K562 (cell line): ENCODE results near the gene POGZ. TPM values are rescaled to one million over a fixed set of nuclear protein-coding genes. Genes with fewer than 3 reads are reported as not detected.

ENCODE experiments used
- ADNP ChIP-seq: fragments of 200-800 bp; sonication (Bioruptor generic); IDR thresholded peaks from 2 replicates; pipeline ENCODE4 v1.6.1; 2016; ENCODE audit warnings: missing genetic modification characterization, missing compliant biosample characterization
- CBX5 ChIP-seq: IDR thresholded peaks from 2 replicates; pipeline ENCODE4 v1.6.1; 2014; ENCODE audit warnings: low read depth, borderline replicate concordance
- DACH1 ChIP-seq: fragments of 450-650 bp; IDR thresholded peaks from 2 replicates; pipeline ENCODE4 v1.6.1; 2018; ENCODE audit not compliant: partially characterized antibody
- FOXK2 ChIP-seq, 2 experiments: fragments of 450-650 bp; IDR thresholded peaks in 1 of 2; conservative IDR thresholded peaks in 1 of 2; 2 replicates each; pipeline ENCODE4 v1.6.1; 2016; ENCODE audit warnings: low read depth in 2 of 2, mild to moderate bottlenecking in 1 of 2
- NFATC3 ChIP-seq: fragments of 450-650 bp; IDR thresholded peaks from 2 replicates; pipeline ENCODE4 v1.6.1; 2017; ENCODE audit warnings: mild to moderate bottlenecking
- PCBP1 ChIP-seq: fragments of 200-400 bp; formaldehyde crosslinking; IDR thresholded peaks from 2 replicates; pipeline ENCODE4 v1.6.1; 2018; ENCODE audit warnings: mild to moderate bottlenecking, low read depth, low read length; ENCODE audit not compliant: poor library complexity, severe bottlenecking
- SMAD1 ChIP-seq: fragments of 150-350 bp; IDR thresholded peaks from 2 replicates; pipeline ENCODE4 v1.6.1; 2014; ENCODE audit warnings: low read length, low read depth; ENCODE audit not compliant: partially characterized antibody
- SP1 ChIP-seq: sonication (generic); formaldehyde crosslinking; IDR thresholded peaks from 2 replicates; pipeline ENCODE4 v1.8.1; 2022; ENCODE audit warnings: mild to moderate bottlenecking, missing genetic modification reagents
- SPI1 ChIP-seq: IDR thresholded peaks from 2 replicates; pipeline ENCODE4 v1.6.1; 2011; ENCODE audit warnings: low read depth, low read length, control low read depth, borderline replicate concordance
- ZNF311 ChIP-seq: fragments of 250-450 bp; sonication (Bioruptor Pico); IDR thresholded peaks from 2 replicates; pipeline ENCODE4 v1.4.0; 2020; ENCODE audit warnings: mild to moderate bottlenecking, moderate library complexity
- polyA plus RNA-seq, 8 experiments: library from polyadenylated mRNA; depleted of rRNA in 4 of 8; stranded (reverse) in 5 of 8; unstranded in 3 of 8; fragments of >200 nt; fragmentation: Nextera tagmentation in 2 of 8; fragmentation: Illumina TruSeq in 1 of 8; extraction: Ambion mirVana in 2 of 8; extraction: Trizol in 1 of 8; gene quantifications; 2 replicates each; pipeline versions ENCODE4 v1.2.1 to v1.2.3, GENCODE V29; 2011 to 2014; ENCODE audit warnings: inconsistent platforms in 1 of 8, missing spikeins in 1 of 8
- total RNA-seq, 7 experiments: library from RNA; depleted of rRNA in 6 of 7; stranded (reverse); fragments of >200 nt in 6 of 7; fragmentation: Illumina TruSeq in 2 of 7; extraction: Trizol in 2 of 7; gene quantifications; 2 replicates each; pipeline versions ENCODE4 v1.2.1 to v1.2.3, GENCODE V29; 2011 to 2021; ENCODE audit warnings: low replicate concordance in 1 of 7
- TF ChIP-seq, protein P1 (sequence below): fragments of 450-650 bp; conservative IDR thresholded peaks from 2 replicates; pipeline ENCODE4 v1.6.1; 2016; ENCODE audit warnings: missing genetic modification characterization, low read depth, mild to moderate bottlenecking, control low read depth, missing compliant biosample characterization
- TF ChIP-seq, protein P2 (sequence below): sonication (generic); formaldehyde crosslinking; IDR thresholded peaks from 2 replicates; pipeline ENCODE4 v1.8.1; 2023; ENCODE audit warnings: mild to moderate bottlenecking, missing genetic modification reagents
- TF ChIP-seq, protein P3 (sequence below): sonication (generic); formaldehyde crosslinking; IDR thresholded peaks from 2 replicates; pipeline ENCODE4 v1.8.0; 2023; ENCODE audit warnings: mild to moderate bottlenecking, missing genetic modification reagents
- TF ChIP-seq, protein P4 (sequence below): conservative IDR thresholded peaks from 2 replicates; pipeline ENCODE4 v1.6.1; 2011; ENCODE audit warnings: low read depth, mild to moderate bottlenecking, low read length; ENCODE audit not compliant: control insufficient read depth
- TF ChIP-seq, protein P5 (sequence below): fragments of 200-800 bp; sonication (Bioruptor generic); IDR thresholded peaks from 2 replicates; pipeline ENCODE4 v1.6.1; 2016; ENCODE audit warnings: missing genetic modification characterization, missing compliant biosample characterization

Gene POGZ
- total and polyA plus RNA-seq, 9 of the 15 experiments (the other 6 are each of a cell fraction or from before 2014, with no cell fraction given): 9.4 to 40.6 (median 21.6) TPM

DNA sequence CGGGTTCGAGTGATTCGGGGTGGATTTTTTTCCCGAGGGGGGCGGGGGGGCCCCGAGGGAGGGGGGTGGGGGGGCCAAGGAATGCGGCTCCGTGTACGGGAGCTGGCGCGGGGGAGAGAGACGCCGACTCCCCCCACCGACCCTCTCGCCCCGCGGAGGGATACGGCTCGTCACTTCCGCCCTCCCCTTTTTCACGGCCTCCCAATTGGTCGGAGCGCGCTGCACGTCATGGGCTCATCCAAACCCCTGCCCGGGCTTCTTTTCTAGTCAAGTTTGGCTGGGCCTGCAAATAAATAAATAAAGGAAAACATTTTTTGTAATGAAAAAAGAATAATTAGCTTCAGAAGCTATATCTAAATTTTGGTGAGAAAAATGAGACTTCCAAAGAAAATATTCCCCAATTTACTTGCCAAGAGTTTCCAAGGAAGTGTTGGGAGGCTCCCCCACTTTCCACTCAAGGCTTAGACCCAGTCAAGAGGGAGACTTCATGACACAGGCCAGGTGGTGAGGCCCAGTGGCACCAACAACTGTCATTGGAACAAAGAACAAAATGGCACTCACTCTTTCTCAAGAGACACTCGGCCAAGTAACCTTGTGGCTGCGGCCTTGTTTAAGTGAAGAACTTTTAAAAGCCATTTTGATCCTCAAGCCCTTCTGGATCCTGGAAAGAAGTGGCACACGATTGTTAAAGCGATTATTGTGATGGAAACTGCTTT lies at the start of gene POGZ (continued):
- TF ChIP-seq, protein P1, sequence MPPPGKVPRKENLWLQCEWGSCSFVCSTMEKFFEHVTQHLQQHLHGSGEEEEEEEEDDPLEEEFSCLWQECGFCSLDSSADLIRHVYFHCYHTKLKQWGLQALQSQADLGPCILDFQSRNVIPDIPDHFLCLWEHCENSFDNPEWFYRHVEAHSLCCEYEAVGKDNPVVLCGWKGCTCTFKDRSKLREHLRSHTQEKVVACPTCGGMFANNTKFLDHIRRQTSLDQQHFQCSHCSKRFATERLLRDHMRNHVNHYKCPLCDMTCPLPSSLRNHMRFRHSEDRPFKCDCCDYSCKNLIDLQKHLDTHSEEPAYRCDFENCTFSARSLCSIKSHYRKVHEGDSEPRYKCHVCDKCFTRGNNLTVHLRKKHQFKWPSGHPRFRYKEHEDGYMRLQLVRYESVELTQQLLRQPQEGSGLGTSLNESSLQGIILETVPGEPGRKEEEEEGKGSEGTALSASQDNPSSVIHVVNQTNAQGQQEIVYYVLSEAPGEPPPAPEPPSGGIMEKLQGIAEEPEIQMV: no peak; the same call in 1 of the 2 replicates
- TF ChIP-seq DACH1 (no peak), CBX5 (no peak), ADNP (tag) (peak; percentile 32; the same call in 1 of the 2 replicates), NFATC3 (0 out of 2 replicates have a peak, but pooled peaks have one; percentile 30), ZNF311 (0 out of 2 replicates have a peak, but pooled peaks have one; percentile 44), SMAD1 (no peak), PCBP1 (peak; percentile 85), SPI1 (peak; percentile 71), FOXK2 (conservative IDR thresholded peaks at IDR 0.05 in 1 of 2, IDR thresholded peaks at IDR 0.05 in 1 of 2; ENCODE audit: low read depth in 2 of 2) (peak; percentile 41 to 89; a peak in 2 of 4 replicates), SP1 (CRISPR knock-in tag) (peak; percentile 34; the same call in 1 of the 2 replicates)
- TF ChIP-seq, protein P2, sequence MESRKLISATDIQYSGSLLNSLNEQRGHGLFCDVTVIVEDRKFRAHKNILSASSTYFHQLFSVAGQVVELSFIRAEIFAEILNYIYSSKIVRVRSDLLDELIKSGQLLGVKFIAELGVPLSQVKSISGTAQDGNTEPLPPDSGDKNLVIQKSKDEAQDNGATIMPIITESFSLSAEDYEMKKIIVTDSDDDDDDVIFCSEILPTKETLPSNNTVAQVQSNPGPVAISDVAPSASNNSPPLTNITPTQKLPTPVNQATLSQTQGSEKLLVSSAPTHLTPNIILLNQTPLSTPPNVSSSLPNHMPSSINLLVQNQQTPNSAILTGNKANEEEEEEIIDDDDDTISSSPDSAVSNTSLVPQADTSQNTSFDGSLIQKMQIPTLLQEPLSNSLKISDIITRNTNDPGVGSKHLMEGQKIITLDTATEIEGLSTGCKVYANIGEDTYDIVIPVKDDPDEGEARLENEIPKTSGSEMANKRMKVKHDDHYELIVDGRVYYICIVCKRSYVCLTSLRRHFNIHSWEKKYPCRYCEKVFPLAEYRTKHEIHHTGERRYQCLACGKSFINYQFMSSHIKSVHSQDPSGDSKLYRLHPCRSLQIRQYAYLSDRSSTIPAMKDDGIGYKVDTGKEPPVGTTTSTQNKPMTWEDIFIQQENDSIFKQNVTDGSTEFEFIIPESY (CRISPR knock-in tag): peak; percentile 87
- TF ChIP-seq, protein P3, sequence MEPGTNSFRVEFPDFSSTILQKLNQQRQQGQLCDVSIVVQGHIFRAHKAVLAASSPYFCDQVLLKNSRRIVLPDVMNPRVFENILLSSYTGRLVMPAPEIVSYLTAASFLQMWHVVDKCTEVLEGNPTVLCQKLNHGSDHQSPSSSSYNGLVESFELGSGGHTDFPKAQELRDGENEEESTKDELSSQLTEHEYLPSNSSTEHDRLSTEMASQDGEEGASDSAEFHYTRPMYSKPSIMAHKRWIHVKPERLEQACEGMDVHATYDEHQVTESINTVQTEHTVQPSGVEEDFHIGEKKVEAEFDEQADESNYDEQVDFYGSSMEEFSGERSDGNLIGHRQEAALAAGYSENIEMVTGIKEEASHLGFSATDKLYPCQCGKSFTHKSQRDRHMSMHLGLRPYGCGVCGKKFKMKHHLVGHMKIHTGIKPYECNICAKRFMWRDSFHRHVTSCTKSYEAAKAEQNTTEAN (CRISPR knock-in tag): no peak
- TF ChIP-seq, protein P4, sequence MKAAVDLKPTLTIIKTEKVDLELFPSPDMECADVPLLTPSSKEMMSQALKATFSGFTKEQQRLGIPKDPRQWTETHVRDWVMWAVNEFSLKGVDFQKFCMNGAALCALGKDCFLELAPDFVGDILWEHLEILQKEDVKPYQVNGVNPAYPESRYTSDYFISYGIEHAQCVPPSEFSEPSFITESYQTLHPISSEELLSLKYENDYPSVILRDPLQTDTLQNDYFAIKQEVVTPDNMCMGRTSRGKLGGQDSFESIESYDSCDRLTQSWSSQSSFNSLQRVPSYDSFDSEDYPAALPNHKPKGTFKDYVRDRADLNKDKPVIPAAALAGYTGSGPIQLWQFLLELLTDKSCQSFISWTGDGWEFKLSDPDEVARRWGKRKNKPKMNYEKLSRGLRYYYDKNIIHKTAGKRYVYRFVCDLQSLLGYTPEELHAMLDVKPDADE: 0 out of 2 replicates have a peak, but pooled peaks have one; percentile 29
- TF ChIP-seq, protein P5, sequence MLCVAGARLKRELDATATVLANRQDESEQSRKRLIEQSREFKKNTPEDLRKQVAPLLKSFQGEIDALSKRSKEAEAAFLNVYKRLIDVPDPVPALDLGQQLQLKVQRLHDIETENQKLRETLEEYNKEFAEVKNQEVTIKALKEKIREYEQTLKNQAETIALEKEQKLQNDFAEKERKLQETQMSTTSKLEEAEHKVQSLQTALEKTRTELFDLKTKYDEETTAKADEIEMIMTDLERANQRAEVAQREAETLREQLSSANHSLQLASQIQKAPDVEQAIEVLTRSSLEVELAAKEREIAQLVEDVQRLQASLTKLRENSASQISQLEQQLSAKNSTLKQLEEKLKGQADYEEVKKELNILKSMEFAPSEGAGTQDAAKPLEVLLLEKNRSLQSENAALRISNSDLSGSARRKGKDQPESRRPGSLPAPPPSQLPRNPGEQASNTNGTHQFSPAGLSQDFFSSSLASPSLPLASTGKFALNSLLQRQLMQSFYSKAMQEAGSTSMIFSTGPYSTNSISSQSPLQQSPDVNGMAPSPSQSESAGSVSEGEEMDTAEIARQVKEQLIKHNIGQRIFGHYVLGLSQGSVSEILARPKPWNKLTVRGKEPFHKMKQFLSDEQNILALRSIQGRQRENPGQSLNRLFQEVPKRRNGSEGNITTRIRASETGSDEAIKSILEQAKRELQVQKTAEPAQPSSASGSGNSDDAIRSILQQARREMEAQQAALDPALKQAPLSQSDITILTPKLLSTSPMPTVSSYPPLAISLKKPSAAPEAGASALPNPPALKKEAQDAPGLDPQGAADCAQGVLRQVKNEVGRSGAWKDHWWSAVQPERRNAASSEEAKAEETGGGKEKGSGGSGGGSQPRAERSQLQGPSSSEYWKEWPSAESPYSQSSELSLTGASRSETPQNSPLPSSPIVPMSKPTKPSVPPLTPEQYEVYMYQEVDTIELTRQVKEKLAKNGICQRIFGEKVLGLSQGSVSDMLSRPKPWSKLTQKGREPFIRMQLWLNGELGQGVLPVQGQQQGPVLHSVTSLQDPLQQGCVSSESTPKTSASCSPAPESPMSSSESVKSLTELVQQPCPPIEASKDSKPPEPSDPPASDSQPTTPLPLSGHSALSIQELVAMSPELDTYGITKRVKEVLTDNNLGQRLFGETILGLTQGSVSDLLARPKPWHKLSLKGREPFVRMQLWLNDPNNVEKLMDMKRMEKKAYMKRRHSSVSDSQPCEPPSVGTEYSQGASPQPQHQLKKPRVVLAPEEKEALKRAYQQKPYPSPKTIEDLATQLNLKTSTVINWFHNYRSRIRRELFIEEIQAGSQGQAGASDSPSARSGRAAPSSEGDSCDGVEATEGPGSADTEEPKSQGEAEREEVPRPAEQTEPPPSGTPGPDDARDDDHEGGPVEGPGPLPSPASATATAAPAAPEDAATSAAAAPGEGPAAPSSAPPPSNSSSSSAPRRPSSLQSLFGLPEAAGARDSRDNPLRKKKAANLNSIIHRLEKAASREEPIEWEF (CRISPR knock-in tag): peak; percentile 43; the same call in 1 of the 2 replicates
